OCI-LY1 (cell line): ENCODE data around the gene SPEM1.

Experiments used
- EZH2 ChIP-seq: fragments of 200-600 bp; sonication (generic), shearing (Covaris generic); IDR thresholded peaks from 2 replicates; pipeline ENCODE4 v1.8.0; 2017; ENCODE audit warnings: borderline replicate concordance, mixed run types, mild to moderate bottlenecking, antibody characterized with exemption, low read length, moderate library complexity, mixed read lengths
- TF ChIP-seq, protein P1 (sequence below): fragments of 200-600 bp; sonication (generic), shearing (Covaris generic); IDR thresholded peaks from 2 replicates; pipeline ENCODE4 v1.5.1; 2017; ENCODE audit warnings: mild to moderate bottlenecking, antibody characterized with exemption, low read length, moderate library complexity, mixed read lengths

- TF ChIP-seq, protein P1, sequence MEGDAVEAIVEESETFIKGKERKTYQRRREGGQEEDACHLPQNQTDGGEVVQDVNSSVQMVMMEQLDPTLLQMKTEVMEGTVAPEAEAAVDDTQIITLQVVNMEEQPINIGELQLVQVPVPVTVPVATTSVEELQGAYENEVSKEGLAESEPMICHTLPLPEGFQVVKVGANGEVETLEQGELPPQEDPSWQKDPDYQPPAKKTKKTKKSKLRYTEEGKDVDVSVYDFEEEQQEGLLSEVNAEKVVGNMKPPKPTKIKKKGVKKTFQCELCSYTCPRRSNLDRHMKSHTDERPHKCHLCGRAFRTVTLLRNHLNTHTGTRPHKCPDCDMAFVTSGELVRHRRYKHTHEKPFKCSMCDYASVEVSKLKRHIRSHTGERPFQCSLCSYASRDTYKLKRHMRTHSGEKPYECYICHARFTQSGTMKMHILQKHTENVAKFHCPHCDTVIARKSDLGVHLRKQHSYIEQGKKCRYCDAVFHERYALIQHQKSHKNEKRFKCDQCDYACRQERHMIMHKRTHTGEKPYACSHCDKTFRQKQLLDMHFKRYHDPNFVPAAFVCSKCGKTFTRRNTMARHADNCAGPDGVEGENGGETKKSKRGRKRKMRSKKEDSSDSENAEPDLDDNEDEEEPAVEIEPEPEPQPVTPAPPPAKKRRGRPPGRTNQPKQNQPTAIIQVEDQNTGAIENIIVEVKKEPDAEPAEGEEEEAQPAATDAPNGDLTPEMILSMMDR = no peak
- TF ChIP-seq EZH2 = no peak
Measured at GRCh38 chr17:7437369-7437863, 17.3 kb downstream of the SPEM1 start.
